Suprapubic skin (tissue), 3 donors: ENCODE results near the gene NOB1.

Source experiments
- CTCF ChIP-seq, 2 donors: fragments of 200-600 bp in 1 of 2; fragments of 450-650 bp in 1 of 2; sonication (generic) in 1 of 2; IDR thresholded peaks; one replicate each; pipeline ENCODE4 v1.5.1; 2016 to 2019; ENCODE audit warnings: antibody characterized with exemption in 2 of 2, mild to moderate bottlenecking in 1 of 2, moderate library complexity in 1 of 2
- EP300 ChIP-seq: sonication (generic); formaldehyde crosslinking; IDR thresholded peaks from one replicate; pipeline ENCODE4 v1.6.1; 2017; ENCODE audit warnings: antibody characterized with exemption
- POLR2A ChIP-seq, 2 donors: fragments of 450-650 bp; IDR thresholded peaks; one replicate each; pipeline ENCODE4 v1.6.1; 2017; ENCODE audit warnings: antibody characterized with exemption in 2 of 2, mild to moderate bottlenecking in 2 of 2, moderate library complexity in 2 of 2

GRCh38 chr16:69745232-69745612, 9.5 kb downstream of the NOB1 start:
- TF ChIP-seq CTCF (IDR thresholded peaks at IDR 0.05) = no peak
- TF ChIP-seq POLR2A (IDR thresholded peaks at IDR 0.05) = no peak
- TF ChIP-seq EP300 = no peak
